ENCODE results near the gene C10orf71.

The C10orf71 gene

GRCh38 chr10:49332333-49332732 lies 33.4 kb downstream of the C10orf71 start:
- DNase-seq (ENCODE audit: low read depth in 2 of 2): no peak

GRCh38 chr10:49332768-49333167 lies 33.8 kb downstream of the C10orf71 start:
- DNase-seq (ENCODE audit: low read depth in 2 of 2): no peak

GRCh38 chr10:49333192-49333591 lies 34.2 kb downstream of the C10orf71 start:
- no peak for DNase-seq (ENCODE audit: low read depth in 2 of 2)

- no peak for DNase-seq (ENCODE audit: low read depth in 2 of 2)
Observed at GRCh38 chr10:49334964-49335363, 36.0 kb downstream of the C10orf71 start.

GRCh38 chr10:49335364-49335972 lies 36.5 kb downstream of the C10orf71 start:
- DNase-seq (ENCODE audit: low read depth in 2 of 2): no peak

GRCh38 chr10:49338604-49339003 lies 39.6 kb downstream of the C10orf71 start:
- no peak for DNase-seq (ENCODE audit: low read depth in 2 of 2)

GRCh38 chr10:49344840-49345239 lies 45.9 kb downstream of the C10orf71 start:
- DNase-seq (ENCODE audit: low read depth in 2 of 2): no peak

- no peak for DNase-seq (ENCODE audit: low read depth in 2 of 2)
Observed at GRCh38 chr10:49347342-49347741, 48.4 kb downstream of the C10orf71 start.

- DNase-seq (ENCODE audit: low read depth in 2 of 2): no peak
Observed at GRCh38 chr10:49347827-49348226, 48.9 kb downstream of the C10orf71 start.

GRCh38 chr10:49348593-49348992 lies 49.6 kb downstream of the C10orf71 start:
- no peak for DNase-seq (ENCODE audit: low read depth in 2 of 2)

- no peak for DNase-seq (ENCODE audit: low read depth in 2 of 2)
Observed at GRCh38 chr10:49349390-49349789, 50.4 kb downstream of the C10orf71 start.

- DNase-seq (ENCODE audit: low read depth in 2 of 2): no peak
Observed at GRCh38 chr10:49350138-49350537, 51.2 kb downstream of the C10orf71 start.

- no peak for DNase-seq (ENCODE audit: low read depth in 2 of 2)
Observed at GRCh38 chr10:49350846-49351532, 52.0 kb downstream of the C10orf71 start.

- DNase-seq (ENCODE audit: low read depth in 2 of 2): no peak
Observed at GRCh38 chr10:49351669-49352068, 52.7 kb downstream of the C10orf71 start.

GRCh38 chr10:49352323-49352722 lies 53.4 kb downstream of the C10orf71 start:
- no peak for DNase-seq (ENCODE audit: low read depth in 2 of 2)

GRCh38 chr10:49353026-49353894 lies 54.3 kb downstream of the C10orf71 start:
- no peak for DNase-seq (ENCODE audit: low read depth in 2 of 2)

GRCh38 chr10:49353895-49354566 lies 55.1 kb downstream of the C10orf71 start:
- DNase-seq (ENCODE audit: low read depth in 2 of 2): no peak

GRCh38 chr10:49354593-49354992 lies 55.6 kb downstream of the C10orf71 start:
- no peak for DNase-seq (ENCODE audit: low read depth in 2 of 2)

- no peak for DNase-seq (ENCODE audit: low read depth in 2 of 2)
Observed at GRCh38 chr10:49355221-49355620, 56.3 kb downstream of the C10orf71 start.

GRCh38 chr10:49356181-49356580 lies 57.2 kb downstream of the C10orf71 start:
- no peak for DNase-seq (ENCODE audit: low read depth in 2 of 2)

GRCh38 chr10:49356944-49357343 lies 58.0 kb downstream of the C10orf71 start:
- no peak for DNase-seq (ENCODE audit: low read depth in 2 of 2)

- DNase-seq (ENCODE audit: low read depth in 2 of 2): no peak
Observed at GRCh38 chr10:49357910-49358309, 58.9 kb downstream of the C10orf71 start.

Data from stimulated activated CD8-positive, alpha-beta memory T cell treated with anti-CD3 and anti-CD28 coated beads, Interleukin-2, amount 100 ng/mL, for 1 hour (primary cell).